Neural crest cell (in vitro differentiated cells): ENCODE data around the gene TWIST2. TPM values are rescaled to one million over a fixed set of nuclear protein-coding genes. Genes with fewer than 3 reads are reported as not detected.
A peak's percentile ranks its signal among the peaks of the same experiment; 100 is the strongest.

Source experiments
- DNase-seq: peaks from one replicate; pipeline ENCODE4 v3.0.0; 2021; ENCODE audit warnings: low read depth, mixed read lengths, low spot score
- H3K27ac Mint-ChIP-seq: one replicate; pipeline ENCODE4 v1.8.0; 2021; ENCODE audit warnings: mild to moderate bottlenecking, mixed read lengths; ENCODE audit not compliant: unreplicated experiment
- H3K27me3 Mint-ChIP-seq: 2 replicates; pipeline ENCODE4 v1.8.0; 2021; ENCODE audit warnings: low read depth, mild to moderate bottlenecking, mixed read lengths
- H3K36me3 Mint-ChIP-seq: 2 replicates; pipeline ENCODE4 v1.8.0; 2021; ENCODE audit warnings: low read depth, mild to moderate bottlenecking, mixed read lengths
- H3K4me1 Mint-ChIP-seq: 2 replicates; pipeline ENCODE4 v1.8.0; 2021; ENCODE audit warnings: mixed read lengths
- H3K4me3 Mint-ChIP-seq: one replicate; pipeline ENCODE4 v1.8.0; 2021; ENCODE audit warnings: mild to moderate bottlenecking, mixed read lengths
- H3K9me3 Mint-ChIP-seq: 2 replicates; pipeline ENCODE4 v1.8.0; 2021; ENCODE audit warnings: mixed read lengths
- CTCF ChIP-seq: fragments of 200-600 bp; sonication (generic); conservative IDR thresholded peaks from 2 replicates; pipeline ENCODE4 v1.5.0; 2021; ENCODE audit warnings: antibody characterized with exemption, mild to moderate bottlenecking
- total RNA-seq: library from RNA; stranded (reverse); gene quantifications from 2 replicates; pipeline ENCODE4 v1.2.1, GENCODE V29; 2021

The TWIST2 gene
- total RNA-seq, 1 donor from 2014 or later, result 0.96 TPM

- TF ChIP-seq CTCF, result no peak
- Mint-ChIP-seq H3K4me1 (peaks cover 10% of the 10 kb centered on the region), H3K27ac (peak overlapping the region; percentile 57), H3K9me3 (peaks cover 6% of the 10 kb centered on the region), H3K27me3 (peaks cover 8% of the 10 kb centered on the region), H3K36me3 (peaks cover 3% of the 10 kb centered on the region), H3K4me3 (no peak overlapping the region)
- DNase-seq, result no peak
These were observed 30.5 kb upstream of the TWIST2 start for GRCh38 chr2:238817382-238817781.

- no peak for TF ChIP-seq CTCF
- H3K36me3 Mint-ChIP-seq, result peaks cover 3% of the 10 kb centered on the region
- peaks cover 8% of the 10 kb centered on the region for H3K27me3 Mint-ChIP-seq
- no peak overlapping the region for H3K4me3 Mint-ChIP-seq
- H3K27ac Mint-ChIP-seq, result no peak overlapping the region
- no peak for DNase-seq
- H3K9me3 Mint-ChIP-seq, result peaks cover 6% of the 10 kb centered on the region
- H3K4me1 Mint-ChIP-seq, result peaks cover 10% of the 10 kb centered on the region
These were observed 30.0 kb upstream of the TWIST2 start for GRCh38 chr2:238817891-238818290.

GRCh38 chr2:238818561-238818960 lies 29.3 kb upstream of the TWIST2 start:
- peaks cover 3% of the 10 kb centered on the region for H3K36me3 Mint-ChIP-seq
- no peak for TF ChIP-seq CTCF
- H3K4me3 Mint-ChIP-seq, result no peak overlapping the region
- H3K4me1 Mint-ChIP-seq, result peaks cover 10% of the 10 kb centered on the region
- peaks cover 12% of the 10 kb centered on the region for H3K9me3 Mint-ChIP-seq
- no peak overlapping the region for H3K27ac Mint-ChIP-seq
- no peak for DNase-seq
- peaks cover 9% of the 10 kb centered on the region for H3K27me3 Mint-ChIP-seq

- Mint-ChIP-seq H3K27me3 (peaks cover 10% of the 10 kb centered on the region), H3K4me3 (no peak overlapping the region), H3K36me3 (peaks cover 13% of the 10 kb centered on the region), H3K4me1 (peaks cover 10% of the 10 kb centered on the region), H3K9me3 (peaks cover 21% of the 10 kb centered on the region), H3K27ac (no peak overlapping the region)
- TF ChIP-seq CTCF, result no peak
- no peak for DNase-seq
These were observed 27.7 kb upstream of the TWIST2 start for GRCh38 chr2:238820197-238820596.

- H3K36me3 Mint-ChIP-seq, result peaks cover 16% of the 10 kb centered on the region
- H3K9me3 Mint-ChIP-seq, result peaks cover 23% of the 10 kb centered on the region
- no peak for DNase-seq
- peaks cover 10% of the 10 kb centered on the region for H3K4me1 Mint-ChIP-seq
- H3K4me3 Mint-ChIP-seq, result no peak overlapping the region
- H3K27me3 Mint-ChIP-seq, result peaks cover 14% of the 10 kb centered on the region
- no peak for TF ChIP-seq CTCF
- H3K27ac Mint-ChIP-seq, result no peak overlapping the region
These were observed 27.0 kb upstream of the TWIST2 start for GRCh38 chr2:238820916-238821315.

GRCh38 chr2:238821391-238821790 lies 26.5 kb upstream of the TWIST2 start:
- H3K4me3 Mint-ChIP-seq, result no peak overlapping the region
- peaks cover 10% of the 10 kb centered on the region for H3K4me1 Mint-ChIP-seq
- H3K9me3 Mint-ChIP-seq, result peaks cover 23% of the 10 kb centered on the region
- H3K27ac Mint-ChIP-seq, result no peak overlapping the region
- DNase-seq, result no peak
- peaks cover 14% of the 10 kb centered on the region for H3K27me3 Mint-ChIP-seq
- no peak for TF ChIP-seq CTCF
- peaks cover 18% of the 10 kb centered on the region for H3K36me3 Mint-ChIP-seq
